22Rv1 (cell line): ENCODE data around the gene RNF166.

Experiments used
- CTCF ChIP-seq: fragments of 450-650 bp; IDR thresholded peaks from 2 replicates; pipeline ENCODE4 v1.5.1; 2017; ENCODE audit warnings: mild to moderate bottlenecking
- ZFX ChIP-seq: fragments of 450-650 bp; IDR thresholded peaks from 2 replicates; pipeline ENCODE4 v1.6.1; 2017; ENCODE audit warnings: antibody characterized with exemption, borderline replicate concordance

DNA sequence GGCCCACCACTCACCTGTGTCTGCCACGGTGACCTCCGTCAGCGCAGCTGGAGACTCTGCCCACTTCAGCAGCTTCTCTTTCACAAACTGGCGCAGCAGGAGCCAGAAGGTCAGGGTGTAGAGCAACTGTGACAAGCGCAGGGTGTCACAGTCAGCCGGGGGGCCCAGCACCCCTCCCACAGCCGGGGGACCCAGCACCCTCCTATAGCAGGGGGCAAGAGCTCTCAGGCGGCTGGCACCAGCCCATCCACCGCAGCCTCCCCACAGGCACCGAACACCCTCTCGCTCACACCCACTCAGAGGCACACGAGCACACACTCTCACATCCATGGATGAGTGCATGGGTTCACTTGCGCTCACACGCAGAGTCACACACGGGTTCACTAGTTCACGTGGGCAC, 28.9 kb upstream of the RNF166 start:
- TF ChIP-seq CTCF = no peak
- no peak for TF ChIP-seq ZFX
